CD4-positive, alpha-beta memory T cell (primary cell): Measurements from ENCODE around the gene ARHGAP6. TPM values are rescaled to one million over a fixed set of nuclear protein-coding genes. Genes with fewer than 3 reads are reported as not detected.

Experiments
- CTCF ChIA-PET: fragments of 350-600 bp; sonication (Branson Sonifier 250); formaldehyde crosslinking; loops from one replicate; lab custom pipeline; 2021; ENCODE audit warnings: inconsistent platforms; ENCODE audit not compliant: partially characterized antibody; lab: Charles Lee
- POLR2A ChIA-PET: fragments of 350-600 bp; sonication (Branson Sonifier 250); formaldehyde crosslinking; loops from one replicate; lab custom pipeline; 2021; ENCODE audit not compliant: partially characterized antibody; lab: Charles Lee
- DNase-seq, 5 donors: peaks; one replicate each; pipeline versions ENCODE4 v3.0.0 to v3.0.0-alpha.2; 2020 to 2022; ENCODE audit warnings: mixed read lengths in 1 of 5
- H3K27ac ChIP-seq: one replicate; pipeline ENCODE4 v1.7.0; 2013; ENCODE audit warnings: low read depth, low read length
- H3K27me3 ChIP-seq: 2 replicates; pipeline ENCODE4 v1.7.0; 2013; ENCODE audit warnings: mild to moderate bottlenecking, low read length, moderate library complexity; ENCODE audit not compliant: insufficient read depth
- H3K36me3 ChIP-seq: 2 replicates; pipeline ENCODE4 v1.7.0; 2013; ENCODE audit warnings: mild to moderate bottlenecking, low read length, moderate library complexity; ENCODE audit not compliant: insufficient read depth
- H3K4me1 ChIP-seq: 2 replicates; pipeline ENCODE4 v1.7.0; 2013; ENCODE audit warnings: mild to moderate bottlenecking, low read length, moderate library complexity; ENCODE audit not compliant: insufficient read depth
- H3K4me3 ChIP-seq, 2 donors: one replicate each; pipeline ENCODE4 v1.7.0; 2013; ENCODE audit warnings: low read length in 2 of 2, mild to moderate bottlenecking in 1 of 2
- H3K9me3 ChIP-seq, 2 donors: one replicate each; pipeline ENCODE4 v1.7.0; 2013; ENCODE audit warnings: low read length in 2 of 2, control low read depth in 1 of 2; ENCODE audit not compliant: control insufficient read depth in 1 of 2
- H3K27ac Mint-ChIP-seq, 7 donors: one replicate each; pipeline ENCODE4 v1.8.0; 2020 to 2021; ENCODE audit warnings: mixed read lengths in 7 of 7, mild to moderate bottlenecking in 6 of 7, inconsistent platforms in 3 of 7, moderate library complexity in 3 of 7
- H3K27me3 Mint-ChIP-seq, 2 donors: one replicate each; pipeline ENCODE4 v1.8.0; 2020 to 2021; ENCODE audit warnings: mixed read lengths in 2 of 2
- H3K36me3 Mint-ChIP-seq, 2 donors: one replicate each; pipeline ENCODE4 v1.8.0; 2020 to 2021; ENCODE audit warnings: mixed read lengths in 2 of 2, inconsistent platforms in 1 of 2, mild to moderate bottlenecking in 1 of 2
- H3K4me1 Mint-ChIP-seq, 4 donors: one replicate each; pipeline ENCODE4 v1.8.0; 2020 to 2021; ENCODE audit warnings: mixed read lengths in 4 of 4, mild to moderate bottlenecking in 1 of 4
- H3K4me3 Mint-ChIP-seq, 8 donors: one replicate each; pipeline ENCODE4 v1.8.0; 2020 to 2021; ENCODE audit warnings: mixed read lengths in 8 of 8, mild to moderate bottlenecking in 7 of 8, moderate library complexity in 6 of 8, inconsistent platforms in 3 of 8
- H3K9me3 Mint-ChIP-seq, 8 donors: one replicate each; pipeline ENCODE4 v1.8.0; 2020 to 2021; ENCODE audit warnings: mixed read lengths in 8 of 8, mild to moderate bottlenecking in 5 of 8, inconsistent platforms in 3 of 8, moderate library complexity in 1 of 8
- intact Hi-C: fragments of 100-400 bp; cut with micrococcal nuclease; formaldehyde crosslinking; loops from one replicate; pipeline ENCODE4 v1.15.1; 2023
- polyA plus RNA-seq, 2 donors: library from polyadenylated mRNA; unstranded; fragments of 300-500 nt; fragmentation: Illumina TruSeq; gene quantifications; one replicate each; pipeline ENCODE4 v1.2.3, GENCODE V29; 2021
- total RNA-seq, 2 experiments: library from RNA; stranded (reverse); gene quantifications; one replicate each; pipeline ENCODE4 v1.2.3, GENCODE V29; 2021

The ARHGAP6 gene
- total and polyA plus RNA-seq, 4 experiments from 2014 or later = not detected

GRCh38 chrX:11464380-11464779 lies 201.3 kb downstream of the ARHGAP6 start:
- Mint-ChIP-seq H3K27me3 (peaks cover 0 to 3% of the 10 kb centered on the region in 2 donors), H3K4me3 (no peak overlapping the region), H3K27ac (no peak overlapping the region), H3K36me3 (no peaks in the 10 kb centered on the region), H3K9me3 (peaks cover 0 to 4% (median 0%) of the 10 kb centered on the region in 8 donors), H3K4me1 (no peaks in the 10 kb centered on the region)
- Histone ChIP-seq H3K27ac (no peak overlapping the region), H3K36me3 (no peaks in the 10 kb centered on the region), H3K9me3 (no peaks in the 10 kb centered on the region), H3K4me3 (no peak overlapping the region), H3K27me3 (no peaks in the 10 kb centered on the region), H3K4me1 (no peaks in the 10 kb centered on the region)
- intact Hi-C loops = no loop called here
- no peak for DNase-seq
- ChIA-PET CTCF (no interaction called here), POLR2A (no interaction called here)

- Histone ChIP-seq H3K9me3 (no peaks in the 10 kb centered on the region), H3K4me1 (no peaks in the 10 kb centered on the region), H3K36me3 (no peaks in the 10 kb centered on the region), H3K27ac (no peak overlapping the region), H3K27me3 (no peaks in the 10 kb centered on the region), H3K4me3 (no peak overlapping the region)
- Mint-ChIP-seq H3K4me3 (no peak overlapping the region), H3K4me1 (no peaks in the 10 kb centered on the region), H3K27me3 (peaks cover 0 to 4% of the 10 kb centered on the region in 2 donors), H3K27ac (no peak overlapping the region), H3K9me3 (peaks cover 0 to 4% (median 0%) of the 10 kb centered on the region in 8 donors), H3K36me3 (no peaks in the 10 kb centered on the region)
- intact Hi-C loops = no loop called here
- no peak for DNase-seq
- POLR2A ChIA-PET = no interaction called here
- CTCF ChIA-PET = no interaction called here
Measured at GRCh38 chrX:11462648-11463047, 203.1 kb downstream of the ARHGAP6 start.

- no peak overlapping the region for H3K27ac Mint-ChIP-seq
- no peak overlapping the region for H3K27ac ChIP-seq
- ChIA-PET POLR2A (no interaction called here), CTCF (no interaction called here)
- H3K27me3 ChIP-seq = no peaks in the 10 kb centered on the region
- DNase-seq = no peak
- no peak overlapping the region for H3K4me3 Mint-ChIP-seq
- H3K4me3 ChIP-seq = no peak overlapping the region
- H3K27me3 Mint-ChIP-seq = peaks cover 0 to 4% of the 10 kb centered on the region in 2 donors
- no peaks in the 10 kb centered on the region for H3K4me1 ChIP-seq
- H3K9me3 Mint-ChIP-seq = peaks cover 0 to 4% (median 0%) of the 10 kb centered on the region in 8 donors
- intact Hi-C loops = no loop called here
- no peaks in the 10 kb centered on the region for H3K4me1 Mint-ChIP-seq
- H3K36me3 ChIP-seq = no peaks in the 10 kb centered on the region
- no peaks in the 10 kb centered on the region for H3K9me3 ChIP-seq
- H3K36me3 Mint-ChIP-seq = no peaks in the 10 kb centered on the region
Measured at GRCh38 chrX:11462136-11462535, 203.6 kb downstream of the ARHGAP6 start.

GRCh38 chrX:11461201-11462001 lies 204.3 kb downstream of the ARHGAP6 start:
- H3K9me3 ChIP-seq = no peaks in the 10 kb centered on the region
- intact Hi-C loops = no loop called here
- H3K4me3 ChIP-seq = no peak overlapping the region
- no peak for DNase-seq
- ChIA-PET CTCF (no interaction called here), POLR2A (no interaction called here)
- no peaks in the 10 kb centered on the region for H3K36me3 ChIP-seq
- H3K27ac ChIP-seq = no peak overlapping the region
- Mint-ChIP-seq H3K4me1 (no peaks in the 10 kb centered on the region), H3K9me3 (peaks cover 0 to under 1% (median 0%) of the 10 kb centered on the region in 8 donors), H3K4me3 (peak overlapping the region in 1 of 8 donors; percentile 66), H3K27me3 (peaks cover 0 to 4% of the 10 kb centered on the region in 2 donors), H3K27ac (no peak overlapping the region), H3K36me3 (no peaks in the 10 kb centered on the region)
- H3K4me1 ChIP-seq = no peaks in the 10 kb centered on the region
- no peaks in the 10 kb centered on the region for H3K27me3 ChIP-seq

GRCh38 chrX:11460347-11460746 lies 205.4 kb downstream of the ARHGAP6 start:
- ChIA-PET POLR2A (no interaction called here), CTCF (no interaction called here)
- no peaks in the 10 kb centered on the region for H3K9me3 ChIP-seq
- H3K36me3 Mint-ChIP-seq = no peaks in the 10 kb centered on the region
- H3K4me3 ChIP-seq = no peak overlapping the region
- no peaks in the 10 kb centered on the region for H3K4me1 ChIP-seq
- intact Hi-C loops = no loop called here
- no peaks in the 10 kb centered on the region for H3K9me3 Mint-ChIP-seq
- H3K27me3 ChIP-seq = no peaks in the 10 kb centered on the region
- H3K27me3 Mint-ChIP-seq = peaks cover 0 to 4% of the 10 kb centered on the region in 2 donors
- no peak overlapping the region for H3K27ac ChIP-seq
- H3K4me1 Mint-ChIP-seq = no peaks in the 10 kb centered on the region
- H3K36me3 ChIP-seq = no peaks in the 10 kb centered on the region
- H3K27ac Mint-ChIP-seq = no peak overlapping the region
- H3K4me3 Mint-ChIP-seq = no peak overlapping the region
- no peak for DNase-seq

GRCh38 chrX:11458170-11458569 lies 207.6 kb downstream of the ARHGAP6 start:
- peaks cover 0 to 4% of the 10 kb centered on the region in 2 donors for H3K27me3 Mint-ChIP-seq
- Histone ChIP-seq H3K27ac (no peak overlapping the region), H3K4me3 (no peak overlapping the region), H3K27me3 (no peaks in the 10 kb centered on the region), H3K9me3 (no peaks in the 10 kb centered on the region), H3K4me1 (no peaks in the 10 kb centered on the region), H3K36me3 (no peaks in the 10 kb centered on the region)
- no peak overlapping the region for H3K27ac Mint-ChIP-seq
- ChIA-PET CTCF (no interaction called here), POLR2A (no interaction called here)
- no peak overlapping the region for H3K4me3 Mint-ChIP-seq
- no peaks in the 10 kb centered on the region for H3K36me3 Mint-ChIP-seq
- DNase-seq = no peak
- no peaks in the 10 kb centered on the region for H3K4me1 Mint-ChIP-seq
- H3K9me3 Mint-ChIP-seq = peaks cover 0 to 3% (median 0%) of the 10 kb centered on the region in 8 donors
- intact Hi-C loops = no loop called here

- Histone ChIP-seq H3K27ac (no peak overlapping the region), H3K27me3 (no peaks in the 10 kb centered on the region), H3K4me3 (no peak overlapping the region), H3K36me3 (no peaks in the 10 kb centered on the region), H3K4me1 (no peaks in the 10 kb centered on the region), H3K9me3 (no peaks in the 10 kb centered on the region)
- no peak for DNase-seq
- intact Hi-C loops = no loop called here
- peaks cover 0 to 4% (median 0%) of the 10 kb centered on the region in 8 donors for H3K9me3 Mint-ChIP-seq
- no peak overlapping the region for H3K27ac Mint-ChIP-seq
- no peaks in the 10 kb centered on the region for H3K36me3 Mint-ChIP-seq
- H3K4me3 Mint-ChIP-seq = no peak overlapping the region
- H3K27me3 Mint-ChIP-seq = no peaks in the 10 kb centered on the region
- H3K4me1 Mint-ChIP-seq = no peaks in the 10 kb centered on the region
- POLR2A ChIA-PET = no interaction called here
- CTCF ChIA-PET = no interaction called here
Measured at GRCh38 chrX:11451151-11451550, 214.6 kb downstream of the ARHGAP6 start.
